ENCODE results near the gene ADGRL3.

DNA sequence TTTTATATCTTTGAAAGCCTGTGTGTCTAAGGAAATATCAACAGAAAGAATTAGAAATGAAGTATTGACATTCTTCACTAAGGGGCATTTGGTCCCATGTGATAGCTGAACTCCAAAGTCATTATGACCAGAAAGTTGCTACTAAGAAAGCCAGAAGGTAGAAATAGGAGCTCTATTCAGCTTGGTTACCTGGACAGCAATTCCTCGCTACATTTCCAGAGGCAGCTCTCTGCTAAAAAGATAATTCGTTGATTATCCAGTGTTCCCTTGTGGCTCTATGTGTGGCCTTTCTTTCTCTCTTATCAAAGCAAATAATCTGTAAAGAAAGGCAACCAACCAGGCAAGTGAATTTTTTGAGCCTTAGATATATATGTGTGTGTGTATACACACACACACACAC lies 341.3 kb downstream of the ADGRL3 start:
- no peak for TF ChIP-seq EZH2 (IDR thresholded peaks at IDR 0.05; ENCODE audit: insufficient read depth, low read length)
- TF ChIP-seq, protein P1, sequence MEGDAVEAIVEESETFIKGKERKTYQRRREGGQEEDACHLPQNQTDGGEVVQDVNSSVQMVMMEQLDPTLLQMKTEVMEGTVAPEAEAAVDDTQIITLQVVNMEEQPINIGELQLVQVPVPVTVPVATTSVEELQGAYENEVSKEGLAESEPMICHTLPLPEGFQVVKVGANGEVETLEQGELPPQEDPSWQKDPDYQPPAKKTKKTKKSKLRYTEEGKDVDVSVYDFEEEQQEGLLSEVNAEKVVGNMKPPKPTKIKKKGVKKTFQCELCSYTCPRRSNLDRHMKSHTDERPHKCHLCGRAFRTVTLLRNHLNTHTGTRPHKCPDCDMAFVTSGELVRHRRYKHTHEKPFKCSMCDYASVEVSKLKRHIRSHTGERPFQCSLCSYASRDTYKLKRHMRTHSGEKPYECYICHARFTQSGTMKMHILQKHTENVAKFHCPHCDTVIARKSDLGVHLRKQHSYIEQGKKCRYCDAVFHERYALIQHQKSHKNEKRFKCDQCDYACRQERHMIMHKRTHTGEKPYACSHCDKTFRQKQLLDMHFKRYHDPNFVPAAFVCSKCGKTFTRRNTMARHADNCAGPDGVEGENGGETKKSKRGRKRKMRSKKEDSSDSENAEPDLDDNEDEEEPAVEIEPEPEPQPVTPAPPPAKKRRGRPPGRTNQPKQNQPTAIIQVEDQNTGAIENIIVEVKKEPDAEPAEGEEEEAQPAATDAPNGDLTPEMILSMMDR (IDR thresholded peaks at IDR 0.05; ENCODE audit: insufficient read depth, low read depth, low read length): peak; percentile 18
